B cell (primary cell): ENCODE data around the gene PTPN7. TPM values are rescaled to one million over a fixed set of nuclear protein-coding genes. Genes with fewer than 3 reads are reported as not detected.
A peak's percentile ranks its signal among the peaks of the same experiment; 100 is the strongest.

Experiments used
- ATAC-seq: fragments of 200-7000 bp; cut with Tn5 transposase; one replicate; pipeline ENCODE4 v1.10.0; 2021; ENCODE audit warnings: low read depth, mild to moderate bottlenecking, moderate number of reproducible peaks, moderate library complexity
- CTCF ChIA-PET: fragments of 350-600 bp; sonication (Branson Sonifier 250); formaldehyde crosslinking; loops from one replicate; lab custom pipeline; 2021; ENCODE audit warnings: antibody characterized with exemption, inconsistent platforms; lab: Charles Lee
- POLR2A ChIA-PET: fragments of 350-600 bp; sonication (Branson Sonifier 250); formaldehyde crosslinking; loops from one replicate; lab custom pipeline; 2021; ENCODE audit warnings: antibody characterized with exemption; lab: Charles Lee
- DNase-seq: peaks from one replicate; pipeline ENCODE4 v3.0.0; 2013
- H2AFZ ChIP-seq: 2 replicates; pipeline ENCODE4 v1.6.1; 2012; ENCODE audit warnings: mild to moderate bottlenecking, low read depth, low read length; ENCODE audit not compliant: insufficient read depth, poor library complexity, severe bottlenecking
- H3K27ac ChIP-seq, 2 donors: 1 replicate in 1 of 2; 2 replicates in 1 of 2; pipeline ENCODE4 v1.5.1; 2012 to 2013; ENCODE audit warnings: low read length in 2 of 2, mild to moderate bottlenecking in 2 of 2, moderate library complexity in 1 of 2
- H3K27me3 ChIP-seq, 4 experiments: fragments of 200-600 bp in 1 of 4; sonication (generic) in 1 of 4; replicated peaks in 1 of 4; 1 replicate in 2 of 4; 2 replicates in 2 of 4; pipeline versions ENCODE4 v1.6.1 to v1.7.0; 2013 to 2016; ENCODE audit warnings: low read length in 3 of 4, mild to moderate bottlenecking in 2 of 4, mixed read lengths in 1 of 4, moderate library complexity in 1 of 4; ENCODE audit not compliant: insufficient read depth in 4 of 4, control insufficient read depth in 3 of 4; ENCODE audit errors: control extremely low read depth in 1 of 4
- H3K36me3 ChIP-seq, 2 experiments: replicated peaks in 1 of 2; 1 replicate in 1 of 2; 2 replicates in 1 of 2; pipeline versions ENCODE4 v1.6.1 to v1.7.1; 2013; ENCODE audit warnings: low read length in 1 of 2; ENCODE audit not compliant: insufficient read depth in 2 of 2, control insufficient read depth in 1 of 2; ENCODE audit errors: control extremely low read depth in 1 of 2, extremely low read depth in 1 of 2
- H3K4me1 ChIP-seq, 2 donors: fragments of 200-600 bp in 1 of 2; sonication (generic) in 1 of 2; 1 replicate in 1 of 2; 2 replicates in 1 of 2; pipeline versions ENCODE4 v1.5.1 to v1.6.1; 2013 to 2017; ENCODE audit warnings: low read length in 2 of 2; ENCODE audit not compliant: control insufficient read depth in 2 of 2, insufficient read depth in 2 of 2
- H3K4me2 ChIP-seq: replicated peaks from 2 replicates; pipeline ENCODE3; 2012; ENCODE audit warnings: mild to moderate bottlenecking, low read depth, low read length; ENCODE audit not compliant: poor library complexity, severe bottlenecking
- H3K4me3 ChIP-seq, 5 experiments: fragments of 200-600 bp in 1 of 5; sonication (generic) in 1 of 5; 1 replicate in 3 of 5; 2 replicates in 2 of 5; pipeline versions ENCODE4 v1.5.1 to v1.7.0; 2011 to 2016; ENCODE audit warnings: low read length in 4 of 5, mild to moderate bottlenecking in 4 of 5, low read depth in 2 of 5, control low read depth in 1 of 5, moderate library complexity in 1 of 5; ENCODE audit not compliant: insufficient read depth in 1 of 5; ENCODE audit errors: control extremely low read depth in 1 of 5, extremely low read depth in 1 of 5
- H3K79me2 ChIP-seq: fragments of 200-600 bp; sonication (generic); one replicate; pipeline ENCODE4 v1.6.0; 2016; ENCODE audit warnings: low read length; ENCODE audit not compliant: control insufficient read depth, insufficient read depth
- H3K9ac ChIP-seq: fragments of 200-600 bp; sonication (generic); 2 replicates; pipeline ENCODE4 v1.6.1; 2017; ENCODE audit warnings: mild to moderate bottlenecking, low read length, moderate library complexity
- H3K9me3 ChIP-seq, 3 donors: one replicate each; pipeline versions ENCODE4 v1.6.1 to v1.7.1; 2013; ENCODE audit warnings: low read length in 2 of 3; ENCODE audit not compliant: control insufficient read depth in 2 of 3, insufficient read depth in 1 of 3; ENCODE audit errors: control extremely low read depth in 1 of 3
- H4K20me1 ChIP-seq: 2 replicates; pipeline ENCODE4 v1.6.0; 2012; ENCODE audit warnings: mild to moderate bottlenecking, low read length; ENCODE audit not compliant: insufficient read depth, control insufficient read depth, poor library complexity, severe bottlenecking
- H3K27ac Mint-ChIP-seq: one replicate; pipeline ENCODE4 v1.8.0; 2021; ENCODE audit warnings: mixed read lengths
- H3K27me3 Mint-ChIP-seq: one replicate; pipeline ENCODE4 v1.8.0; 2021; ENCODE audit warnings: mixed read lengths
- H3K4me1 Mint-ChIP-seq: one replicate; pipeline ENCODE4 v1.8.0; 2021; ENCODE audit warnings: mixed read lengths
- H3K4me3 Mint-ChIP-seq: one replicate; pipeline ENCODE4 v1.8.0; 2021; ENCODE audit warnings: mixed read lengths
- H3K9me3 Mint-ChIP-seq: one replicate; pipeline ENCODE4 v1.8.0; 2022; ENCODE audit warnings: mixed read lengths; ENCODE audit not compliant: insufficient read depth
- EZH2 ChIP-seq: IDR thresholded peaks from 2 replicates; pipeline ENCODE4 v1.6.1; 2012; ENCODE audit warnings: borderline replicate concordance, low read depth, mild to moderate bottlenecking, moderate library complexity, low read length; ENCODE audit not compliant: insufficient read depth, poor library complexity, severe bottlenecking
- WGBS: methylation state at CpG from one replicate; pipeline ENCODE4 v1.1.5; 2013; ENCODE audit warnings: missing lambda C conversion rate; ENCODE audit not compliant: insufficient coverage; 5-methylcytosine and 5-hydroxymethylcytosine counted together
- intact Hi-C: fragments of 100-400 bp; cut with micrococcal nuclease; formaldehyde crosslinking; loops from one replicate; pipeline ENCODE4 v1.10.0; 2022
- polyA plus RNA-seq: library from polyadenylated mRNA; depleted of rRNA; stranded (reverse); fragments of >200 nt; gene quantifications from 2 replicates; pipeline ENCODE4 v1.2.3, GENCODE V29; 2012
- total RNA-seq, 2 donors: library from RNA; stranded (reverse); fragments of 120-200 nt in 1 of 2; gene quantifications; 1 replicate in 1 of 2; 2 replicates in 1 of 2; pipeline versions ENCODE4 v1.2.3 to v1.2.4, GENCODE V29; 2013 to 2022
- TF ChIP-seq, protein P1 (sequence below): fragments of 200-600 bp; IDR thresholded peaks from one replicate; pipeline ENCODE4 v1.8.0; 2022; ENCODE audit warnings: antibody characterized with exemption, mild to moderate bottlenecking

Gene PTPN7
- total and polyA plus RNA-seq, 2 donors (not counting 1 experiment from before 2014, with no cell fraction given), result 16.0 to 37.5 TPM

DNA sequence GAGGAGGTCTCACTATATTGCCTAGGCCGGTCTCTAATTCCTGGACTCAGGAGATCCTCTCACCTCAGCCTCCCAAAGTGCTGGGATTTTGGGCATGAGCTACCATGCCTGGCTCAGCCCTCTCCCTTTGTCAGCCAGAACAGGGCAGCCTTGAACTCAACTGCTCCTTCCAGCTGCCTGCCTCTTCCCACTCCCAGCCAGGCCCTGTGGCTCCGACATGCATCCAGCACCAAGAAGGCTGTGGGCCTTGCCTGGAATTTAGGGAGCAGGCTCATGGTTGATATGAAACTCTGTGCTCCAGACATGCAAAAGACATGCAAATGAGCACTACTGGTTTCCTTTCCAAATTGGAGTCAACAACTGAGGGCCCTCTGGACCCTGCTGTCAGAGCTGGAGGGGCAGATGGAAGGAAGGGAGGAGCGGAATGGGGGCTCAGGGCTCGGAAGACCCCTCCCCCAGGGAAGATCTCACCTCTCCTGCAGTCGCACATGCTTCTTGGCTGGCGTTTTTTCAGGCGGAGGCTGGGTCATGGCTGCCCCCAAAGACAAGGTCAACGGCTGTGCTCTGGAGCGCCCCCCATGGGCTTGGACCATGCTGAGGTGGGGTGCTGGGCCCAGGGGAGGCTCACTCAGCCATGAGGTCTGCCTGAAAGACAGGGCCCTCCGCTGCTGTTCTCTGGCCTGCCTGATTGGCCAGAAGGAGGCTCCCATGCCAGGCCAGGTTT lies 1.4 kb downstream of the PTPN7 start:
- H3K4me2 ChIP-seq, result peak overlapping the region; percentile 91
- no peak for TF ChIP-seq EZH2
- TF ChIP-seq, protein P1, sequence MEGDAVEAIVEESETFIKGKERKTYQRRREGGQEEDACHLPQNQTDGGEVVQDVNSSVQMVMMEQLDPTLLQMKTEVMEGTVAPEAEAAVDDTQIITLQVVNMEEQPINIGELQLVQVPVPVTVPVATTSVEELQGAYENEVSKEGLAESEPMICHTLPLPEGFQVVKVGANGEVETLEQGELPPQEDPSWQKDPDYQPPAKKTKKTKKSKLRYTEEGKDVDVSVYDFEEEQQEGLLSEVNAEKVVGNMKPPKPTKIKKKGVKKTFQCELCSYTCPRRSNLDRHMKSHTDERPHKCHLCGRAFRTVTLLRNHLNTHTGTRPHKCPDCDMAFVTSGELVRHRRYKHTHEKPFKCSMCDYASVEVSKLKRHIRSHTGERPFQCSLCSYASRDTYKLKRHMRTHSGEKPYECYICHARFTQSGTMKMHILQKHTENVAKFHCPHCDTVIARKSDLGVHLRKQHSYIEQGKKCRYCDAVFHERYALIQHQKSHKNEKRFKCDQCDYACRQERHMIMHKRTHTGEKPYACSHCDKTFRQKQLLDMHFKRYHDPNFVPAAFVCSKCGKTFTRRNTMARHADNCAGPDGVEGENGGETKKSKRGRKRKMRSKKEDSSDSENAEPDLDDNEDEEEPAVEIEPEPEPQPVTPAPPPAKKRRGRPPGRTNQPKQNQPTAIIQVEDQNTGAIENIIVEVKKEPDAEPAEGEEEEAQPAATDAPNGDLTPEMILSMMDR, result no peak
- no peaks in the 10 kb centered on the region for H3K27me3 ChIP-seq
- intact Hi-C loops, result no loop called here
- 32% methylated on average over 8 of the region's 10 CpGs for whole genome bisulfite sequencing
- no peaks in the 10 kb centered on the region for H3K9me3 ChIP-seq
- CTCF ChIA-PET, result interaction anchor here (1.0 to 1.7 kb wide), 3 partner anchors 12 to 31 kb away, joined by 3 to 11 read pairs (median 8); no protein-coding TSS in a partner anchor
- H3K79me2 ChIP-seq, result peaks cover 39% of the 10 kb centered on the region
- Mint-ChIP-seq H3K9me3 (no peaks in the 10 kb centered on the region), H3K27ac (peak overlapping the region; percentile 94), H3K4me3 (peak overlapping the region; percentile 93), H3K27me3 (no peaks in the 10 kb centered on the region), H3K4me1 (peaks cover 76% of the 10 kb centered on the region)
- peaks cover 8 to 37% of the 10 kb centered on the region in 2 experiments for H3K36me3 ChIP-seq
- peak overlapping the region; percentile 89 to 93 for H3K27ac ChIP-seq
- H3K4me3 ChIP-seq, result peak overlapping the region; percentile 69 to 92 (median 73)
- no peak for ATAC-seq
- H4K20me1 ChIP-seq, result peaks cover 7% of the 10 kb centered on the region
- H3K9ac ChIP-seq, result peak overlapping the region; percentile 83
- H2AFZ ChIP-seq, result peak overlapping the region; percentile 69
- H3K4me1 ChIP-seq, result peaks cover 51 to 62% of the 10 kb centered on the region in 2 donors
- no peak for DNase-seq
- POLR2A ChIA-PET, result no interaction called here

DNA sequence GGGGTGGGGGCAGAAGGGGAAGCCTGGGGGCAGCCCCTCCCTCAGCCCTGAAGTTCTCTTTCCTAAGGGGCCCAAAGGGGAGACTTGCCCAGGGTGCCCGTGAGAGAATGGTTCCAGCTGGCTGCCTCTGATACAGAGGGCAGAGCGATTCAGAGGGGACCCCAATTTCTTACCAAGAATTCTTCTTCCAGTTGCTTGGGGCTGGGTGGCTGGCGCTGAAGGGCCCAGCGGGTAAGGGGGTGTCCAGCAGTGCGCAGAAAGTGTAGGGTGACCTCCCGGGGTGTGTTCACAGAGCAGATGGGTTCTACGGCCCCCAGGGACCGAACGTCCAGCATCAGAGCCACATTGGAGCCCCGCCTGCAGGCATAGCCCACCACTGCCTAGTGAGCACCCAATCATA lies 2.5 kb downstream of the PTPN7 start:
- Histone ChIP-seq H3K4me3 (no peak overlapping the region), H3K27ac (peak overlapping the region in 1 of 2 donors; percentile 14), H2AFZ (no peak overlapping the region), H3K27me3 (no peaks in the 10 kb centered on the region), H3K79me2 (peaks cover 39% of the 10 kb centered on the region), H3K4me2 (no peak overlapping the region), H3K9ac (no peak overlapping the region), H3K4me1 (peaks cover 41 to 52% of the 10 kb centered on the region in 2 donors), H3K9me3 (no peaks in the 10 kb centered on the region), H4K20me1 (peaks cover 7% of the 10 kb centered on the region), H3K36me3 (peaks cover 8 to 47% of the 10 kb centered on the region in 2 experiments)
- ATAC-seq (no peak), DNase-seq (no peak)
- H3K27me3 Mint-ChIP-seq, result no peaks in the 10 kb centered on the region
- no peaks in the 10 kb centered on the region for H3K9me3 Mint-ChIP-seq
- ChIA-PET CTCF (no interaction called here), POLR2A (no interaction called here)
- TF ChIP-seq, protein P1, result no peak
- TF ChIP-seq EZH2, result no peak
- H3K4me3 Mint-ChIP-seq, result no peak overlapping the region
- H3K27ac Mint-ChIP-seq, result peak overlapping the region; percentile 32
- intact Hi-C loops, result no loop called here
- WGBS, result 81% methylated on average over 10 of the region's 10 CpGs
- peaks cover 66% of the 10 kb centered on the region for H3K4me1 Mint-ChIP-seq
